Upper lobe of left lung (tissue), 6 donors: ENCODE data around the gene GSTA5. TPM values are rescaled to one million over a fixed set of nuclear protein-coding genes. Genes with fewer than 3 reads are reported as not detected.
"Not testable (repeated sequence)": the region's sequence is repeated elsewhere in the genome, so short reads cannot be mapped to it uniquely, and the experiment has no call there.

Experiments
- ATAC-seq, 2 donors: fragments of 200-7000 bp; cut with Tn5 transposase; one replicate each; pipeline ENCODE4 v1.9.1; 2022; ENCODE audit warnings: mild to moderate bottlenecking in 2 of 2, moderate library complexity in 2 of 2; ENCODE audit not compliant: low FRiP score in 2 of 2
- DNase-seq, 2 donors: peaks; one replicate each; pipeline ENCODE4 v3.0.0-alpha.2; 2019 to 2020
- H3K27ac ChIP-seq, 4 donors: fragments of 200-600 bp; sonication (generic); one replicate each; pipeline ENCODE4 v1.5.1; 2016 to 2019
- H3K27me3 ChIP-seq, 4 donors: fragments of 200-600 bp; sonication (generic); one replicate each; pipeline ENCODE4 v1.5.1; 2017 to 2019
- H3K36me3 ChIP-seq, 4 donors: fragments of 200-600 bp; sonication (generic); one replicate each; pipeline ENCODE4 v1.5.1; 2016 to 2019
- H3K4me1 ChIP-seq, 4 donors: fragments of 200-600 bp; sonication (generic); one replicate each; pipeline ENCODE4 v1.5.1; 2018 to 2019
- H3K4me3 ChIP-seq, 4 donors: fragments of 200-600 bp; sonication (generic); one replicate each; pipeline ENCODE4 v1.5.1; 2017 to 2019; ENCODE audit warnings: mild to moderate bottlenecking in 2 of 4, moderate library complexity in 1 of 4
- H3K9me3 ChIP-seq, 4 donors: fragments of 200-600 bp; sonication (generic); one replicate each; pipeline ENCODE4 v1.5.1; 2018 to 2019
- CTCF ChIP-seq, 6 experiments: fragments of 450-650 bp in 4 of 6; fragments of 200-600 bp in 2 of 6; sonication (generic) in 2 of 6; IDR thresholded peaks; one replicate each; pipeline ENCODE4 v1.5.1; 2016 to 2019; ENCODE audit warnings: antibody characterized with exemption in 6 of 6
- EP300 ChIP-seq, 4 donors: sonication (generic); formaldehyde crosslinking; IDR thresholded peaks; one replicate each; pipeline ENCODE4 v1.5.1; 2017; ENCODE audit warnings: antibody characterized with exemption in 4 of 4, control low read depth in 2 of 4
- POLR2A ChIP-seq, 4 donors: fragments of 450-650 bp; IDR thresholded peaks; one replicate each; pipeline ENCODE4 v1.5.1; 2016 to 2017; ENCODE audit warnings: antibody characterized with exemption in 4 of 4, mild to moderate bottlenecking in 2 of 4
- POLR2AphosphoS5 ChIP-seq, 2 donors: sonication (generic); formaldehyde crosslinking; IDR thresholded peaks; one replicate each; pipeline ENCODE4 v1.5.1; 2017; ENCODE audit warnings: antibody characterized with exemption in 2 of 2
- WGBS, 2 donors: methylation state at CpG; one replicate each; pipeline ENCODE4 v1.1.5; 2017 to 2018; 5-methylcytosine and 5-hydroxymethylcytosine counted together
- total RNA-seq, 6 donors: library from RNA; depleted of rRNA in 4 of 6; stranded (reverse); fragments of >200 nt in 4 of 6; gene quantifications; one replicate each; pipeline versions ENCODE4 v1.1.0 to v1.2.1, GENCODE V29; 2016 to 2021
- donor health status: DM: no; HTN: no; CAD: no; lungs with moderate emphysema.
- donor health status: DM: no; HTN: yes; CAD: no; lungs with severe emphysema.

Gene GSTA5
- total RNA-seq, 6 donors from 2014 or later, result not detected

GRCh38 chr6:52829046-52829817, 11.4 kb downstream of the GSTA5 start:
- peak in 1 of 2 donors; percentile 72 for DNase-seq

DNA sequence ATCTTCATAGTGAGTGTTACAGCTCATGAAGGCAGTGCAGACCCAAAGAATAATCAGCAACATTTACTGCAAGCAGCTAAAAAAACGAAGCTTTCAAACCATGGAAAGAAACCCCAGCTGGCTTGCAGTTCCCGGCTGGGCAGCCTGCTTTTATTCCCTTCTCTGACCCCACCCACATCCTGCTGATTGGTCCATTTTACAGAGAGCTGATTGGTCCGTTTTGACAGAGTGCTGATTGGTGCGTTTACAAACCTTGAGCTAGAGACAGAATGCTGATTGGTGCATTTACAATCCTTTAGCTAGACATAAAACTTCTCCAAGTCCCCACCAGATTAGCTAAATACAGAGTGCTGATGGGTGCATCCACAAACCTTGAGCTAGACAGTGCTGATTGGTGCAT, 12.0 kb downstream of the GSTA5 start:
- WGBS, 2 donors, result 94 to 95% methylated on average over 4 of the region's 4 CpGs
- not testable (repeated sequence) for H3K4me1 ChIP-seq, ATAC-seq, H3K4me3 ChIP-seq, DNase-seq, H3K27me3 ChIP-seq, H3K9me3 ChIP-seq, H3K27ac ChIP-seq, H3K36me3 ChIP-seq

More at GRCh38 chr6:52829046-52829817, 11.4 kb downstream of the GSTA5 start:
- Histone ChIP-seq H3K27ac (no peak overlapping the region), H3K36me3 (no peaks in the 10 kb centered on the region), H3K4me3 (no peak overlapping the region), H3K9me3 (no peaks in the 10 kb centered on the region), H3K4me1 (no peaks in the 10 kb centered on the region), H3K27me3 (no peaks in the 10 kb centered on the region)
- TF ChIP-seq POLR2A (IDR thresholded peaks at IDR 0.05), result no peak
- no peak for TF ChIP-seq EP300 (IDR thresholded peaks at IDR 0.05)
- no peak for TF ChIP-seq CTCF (IDR thresholded peaks at IDR 0.05)
- TF ChIP-seq POLR2AphosphoS5 (IDR thresholded peaks at IDR 0.05), result no peak
- 84 to 88% methylated on average over 7 to 26 of the region's 37 CpGs for WGBS, 2 donors
- peak in 1 of 2 donors; percentile 52 for ATAC-seq

- not testable (repeated sequence) for H3K4me3 ChIP-seq, H3K9me3 ChIP-seq, H3K36me3 ChIP-seq, H3K4me1 ChIP-seq, ATAC-seq, H3K27ac ChIP-seq, H3K27me3 ChIP-seq, DNase-seq
- 89 to 94% methylated on average over 1 of the region's 1 CpG for WGBS, 2 donors
These were observed 13.4 kb downstream of the GSTA5 start for GRCh38 chr6:52827073-52827783.

DNA sequence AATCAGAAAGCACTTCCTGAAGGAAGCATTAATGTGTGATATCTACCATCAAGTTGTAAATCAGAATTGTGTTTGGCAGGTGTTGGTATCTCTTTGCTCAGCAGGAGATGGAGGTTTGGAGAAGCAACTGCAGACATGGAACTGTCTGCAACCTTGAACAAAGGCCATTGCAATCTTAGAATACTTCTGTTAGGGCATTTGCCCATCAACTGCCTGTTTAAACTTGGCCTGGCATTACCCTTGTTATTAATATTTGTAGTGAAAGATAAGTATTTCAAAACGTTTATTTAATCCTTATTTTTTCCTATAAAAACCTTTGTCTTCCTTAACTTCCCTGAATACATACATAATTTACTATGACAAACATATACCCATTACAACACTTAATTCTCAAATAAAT, 14.1 kb downstream of the GSTA5 start:
- ATAC-seq, result no peak

DNA sequence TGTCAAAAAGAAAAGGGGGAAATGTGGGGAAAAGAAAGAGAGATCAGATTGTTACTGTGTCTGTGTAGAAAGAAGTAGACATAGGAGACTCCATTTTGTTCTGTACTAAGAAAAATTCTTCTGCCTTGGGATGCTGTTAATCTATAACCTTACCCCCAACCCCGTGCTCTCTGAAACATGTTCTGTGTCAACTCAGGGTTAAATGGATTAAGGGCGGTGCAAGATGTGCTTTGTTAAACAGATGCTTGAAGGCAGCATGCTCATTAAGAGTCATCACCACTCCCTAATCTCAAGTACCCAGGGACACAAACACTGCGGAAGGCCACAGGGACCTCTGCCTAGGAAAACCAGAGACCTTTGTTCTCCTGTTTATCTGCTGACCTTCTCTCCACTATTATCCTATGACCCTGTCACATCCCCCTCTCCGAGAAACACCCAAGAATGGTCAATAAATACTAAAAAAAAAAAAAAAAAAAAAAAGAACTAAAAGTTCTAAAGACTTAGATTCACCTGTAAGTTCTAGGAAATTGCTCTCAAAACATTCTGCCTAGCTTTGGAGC, 14.6 kb downstream of the GSTA5 start:
- DNase-seq, H3K4me3 ChIP-seq, H3K9me3 ChIP-seq, ATAC-seq, H3K27ac ChIP-seq, H3K27me3 ChIP-seq, H3K36me3 ChIP-seq, H3K4me1 ChIP-seq: not testable (repeated sequence)
- 69 to 72% methylated on average over 4 of the region's 4 CpGs for WGBS, 2 donors

More for the DNA sequence above, 14.1 kb downstream of the GSTA5 start:
- Histone ChIP-seq H3K9me3 (no peaks in the 10 kb centered on the region), H3K27me3 (no peaks in the 10 kb centered on the region), H3K4me1 (no peaks in the 10 kb centered on the region), H3K36me3 (no peaks in the 10 kb centered on the region), H3K4me3 (no peak overlapping the region), H3K27ac (no peak overlapping the region)
- no peak for DNase-seq
- WGBS, 2 donors, result 26 to 42% methylated on average over 1 of the region's 1 CpG
- TF ChIP-seq POLR2A (IDR thresholded peaks at IDR 0.05), result no peak
- TF ChIP-seq POLR2AphosphoS5 (IDR thresholded peaks at IDR 0.05), result no peak
- TF ChIP-seq EP300 (IDR thresholded peaks at IDR 0.05), result no peak
- no peak for TF ChIP-seq CTCF (IDR thresholded peaks at IDR 0.05)

GRCh38 chr6:52825270-52825793, 15.3 kb downstream of the GSTA5 start:
- DNase-seq, result peak in 1 of 2 donors; percentile 72

More at GRCh38 chr6:52825270-52825793, 15.3 kb downstream of the GSTA5 start:
- not testable (repeated sequence) for H3K36me3 ChIP-seq, H3K27ac ChIP-seq, H3K4me1 ChIP-seq, H3K27me3 ChIP-seq, ATAC-seq, H3K9me3 ChIP-seq, H3K4me3 ChIP-seq
- 91 to 100% methylated on average over 7 to 24 of the region's 25 CpGs for WGBS, 2 donors
